Endodermal cell (in vitro differentiated cells): Measurements from ENCODE around the gene GOLGB1. TPM values are rescaled to one million over a fixed set of nuclear protein-coding genes. Genes with fewer than 3 reads are reported as not detected.
A peak's percentile ranks its signal among the peaks of the same experiment; 100 is the strongest.

Experiments
- DNase-seq: peaks from one replicate; pipeline ENCODE4 v3.0.0-alpha.2; 2017
- H3K27ac ChIP-seq: 2 replicates; pipeline ENCODE4 v1.5.1; 2013; ENCODE audit warnings: mild to moderate bottlenecking, low read depth, low read length, moderate library complexity
- H3K27me3 ChIP-seq: 2 replicates; pipeline ENCODE4 v1.6.1; 2013; ENCODE audit warnings: mild to moderate bottlenecking, low read length, moderate library complexity; ENCODE audit not compliant: insufficient read depth, control insufficient read depth, poor library complexity, severe bottlenecking
- H3K36me3 ChIP-seq: 2 replicates; pipeline ENCODE4 v1.7.0; 2013; ENCODE audit warnings: mild to moderate bottlenecking, low read length, moderate library complexity; ENCODE audit not compliant: control insufficient read depth, insufficient read depth
- H3K4me1 ChIP-seq: one replicate; pipeline ENCODE4 v1.7.0; 2013; ENCODE audit warnings: low read length; ENCODE audit not compliant: control insufficient read depth, insufficient read depth
- H3K4me3 ChIP-seq: 2 replicates; pipeline ENCODE4 v1.5.1; 2013; ENCODE audit warnings: mild to moderate bottlenecking, low read length, moderate library complexity
- H3K9ac ChIP-seq: 2 replicates; pipeline ENCODE4 v1.6.1; 2013; ENCODE audit warnings: mild to moderate bottlenecking, low read length, moderate library complexity; ENCODE audit not compliant: poor library complexity, severe bottlenecking; ENCODE audit errors: extremely low read depth
- H3K9me3 ChIP-seq: 2 replicates; pipeline ENCODE4 v1.6.1; 2013; ENCODE audit warnings: mild to moderate bottlenecking, low read length, moderate library complexity; ENCODE audit not compliant: control insufficient read depth
- H3K27ac Mint-ChIP-seq: 2 replicates; pipeline ENCODE4 v1.8.0; 2020; ENCODE audit warnings: mixed read lengths
- H3K27me3 Mint-ChIP-seq: 2 replicates; pipeline ENCODE4 v1.8.0; 2021; ENCODE audit warnings: mild to moderate bottlenecking, mixed read lengths; ENCODE audit not compliant: insufficient read depth
- H3K36me3 Mint-ChIP-seq: 2 replicates; pipeline ENCODE4 v1.8.0; 2020; ENCODE audit warnings: low read depth, mixed read lengths
- H3K4me1 Mint-ChIP-seq: 2 replicates; pipeline ENCODE4 v1.8.0; 2020; ENCODE audit warnings: mixed read lengths
- H3K4me3 Mint-ChIP-seq: 2 replicates; pipeline ENCODE4 v1.8.0; 2020; ENCODE audit warnings: mild to moderate bottlenecking, moderate library complexity, mixed read lengths
- H3K9me3 Mint-ChIP-seq: 2 replicates; pipeline ENCODE4 v1.8.0; 2020; ENCODE audit warnings: mild to moderate bottlenecking, mixed read lengths
- CTCF ChIP-seq: fragments of 200-600 bp; sonication (generic); conservative IDR thresholded peaks from 2 replicates; pipeline ENCODE4 v1.5.0; 2021; ENCODE audit warnings: antibody characterized with exemption, mild to moderate bottlenecking
- WGBS, 2 experiments: methylation state at CpG; one replicate each; pipeline versions ENCODE4 v1.1.5 to v1.1.7; 2013; ENCODE audit warnings: missing lambda C conversion rate in 2 of 2, mixed read lengths in 1 of 2; ENCODE audit not compliant: insufficient coverage in 1 of 2, insufficient read length in 1 of 2; 5-methylcytosine and 5-hydroxymethylcytosine counted together
- total RNA-seq, 2 donors: library from RNA; stranded (reverse); fragmentation: NEBNext Ultra II Directional in 1 of 2; extraction: Animal tissue kit (Norgen Biotek cat#: 25700) in 1 of 2; gene quantifications; 2 replicates in 1 of 2; 3 replicates in 1 of 2; pipeline ENCODE4 v1.2.1, GENCODE V29; 2021

Gene GOLGB1
- total RNA-seq, 2 donors from 2014 or later: 47.8 to 53.0 TPM

GRCh38 chr3:121710347-121710746 is 39.2 kb downstream of the GOLGB1 start:
- no peak overlapping the region for H3K27ac ChIP-seq
- no peaks in the 10 kb centered on the region for H3K4me1 ChIP-seq
- Mint-ChIP-seq H3K9me3 (no peaks in the 10 kb centered on the region), H3K36me3 (peaks cover 56% of the 10 kb centered on the region), H3K4me3 (no peak overlapping the region), H3K27me3 (no peaks in the 10 kb centered on the region), H3K4me1 (no peaks in the 10 kb centered on the region), H3K27ac (no peak overlapping the region)
- peaks cover 69% of the 10 kb centered on the region for H3K36me3 ChIP-seq
- no peak overlapping the region for H3K4me3 ChIP-seq
- no peak overlapping the region for H3K9ac ChIP-seq
- no peaks in the 10 kb centered on the region for H3K9me3 ChIP-seq
- WGBS, 2 experiments: 95% methylated on average over 1 of the region's 1 CpG; no CpG with 5 or more reads in 1 of the 2 experiments
- no peak for DNase-seq
- TF ChIP-seq CTCF: no peak
- H3K27me3 ChIP-seq: no peaks in the 10 kb centered on the region

- Histone ChIP-seq H3K4me1 (no peaks in the 10 kb centered on the region), H3K9me3 (no peaks in the 10 kb centered on the region), H3K27me3 (no peaks in the 10 kb centered on the region), H3K36me3 (peaks cover 65% of the 10 kb centered on the region), H3K9ac (no peak overlapping the region), H3K4me3 (no peak overlapping the region), H3K27ac (no peak overlapping the region)
- Mint-ChIP-seq H3K27me3 (no peaks in the 10 kb centered on the region), H3K9me3 (no peaks in the 10 kb centered on the region), H3K4me1 (no peaks in the 10 kb centered on the region), H3K36me3 (peaks cover 51% of the 10 kb centered on the region), H3K4me3 (no peak overlapping the region), H3K27ac (no peak overlapping the region)
- TF ChIP-seq CTCF: no peak
- WGBS, 2 experiments: 96 to 100% methylated on average over 1 of the region's 2 CpGs
- DNase-seq: no peak
These were observed 41.8 kb downstream of the GOLGB1 start for GRCh38 chr3:121707531-121708273.

GRCh38 chr3:121705541-121705940 is 44.0 kb downstream of the GOLGB1 start:
- Histone ChIP-seq H3K4me1 (no peaks in the 10 kb centered on the region), H3K9me3 (no peaks in the 10 kb centered on the region), H3K27ac (no peak overlapping the region), H3K36me3 (peaks cover 73% of the 10 kb centered on the region), H3K27me3 (no peaks in the 10 kb centered on the region), H3K9ac (no peak overlapping the region), H3K4me3 (no peak overlapping the region)
- Mint-ChIP-seq H3K27me3 (no peaks in the 10 kb centered on the region), H3K27ac (peak overlapping the region; percentile 10), H3K4me3 (no peak overlapping the region), H3K36me3 (peaks cover 45% of the 10 kb centered on the region), H3K4me1 (no peaks in the 10 kb centered on the region), H3K9me3 (no peaks in the 10 kb centered on the region)
- TF ChIP-seq CTCF: no peak
- no peak for DNase-seq
- WGBS, 2 experiments: 94 to 97% methylated on average over 4 to 5 of the region's 5 CpGs
